Measurements from ENCODE around the gene SLC1A2. TPM values are rescaled to one million over a fixed set of nuclear protein-coding genes. Genes with fewer than 3 reads are reported as not detected.

Gene SLC1A2
- total RNA-seq, 2 donors from 2014 or later = 0.54 to 0.78 TPM

GRCh38 chr11:35207471-35208403, 211.6 kb downstream of the SLC1A2 start:
- peaks cover 34% of the 10 kb centered on the region for H3K36me3 ChIP-seq
- no peak for ATAC-seq (ENCODE audit: insufficient number of reproducible peaks, low FRiP score, low read depth)

GRCh38 chr11:35206616-35207015, 212.7 kb downstream of the SLC1A2 start:
- no peak overlapping the region for H3K27ac ChIP-seq
- no peaks in the 10 kb centered on the region for H3K9me3 ChIP-seq
- H3K4me1 ChIP-seq (ENCODE audit: control insufficient read depth in 1 of 2, low read depth in 2 of 2) = peaks cover 0 to 10% of the 10 kb centered on the region in 2 donors
- no peak for TF ChIP-seq CTCF (IDR thresholded peaks at IDR 0.05)
- ATAC-seq (ENCODE audit: insufficient number of reproducible peaks, low FRiP score, low read depth) (no peak), DNase-seq (ENCODE audit: low spot score) (no peak)
- H3K4me3 ChIP-seq = no peak overlapping the region
- H3K36me3 ChIP-seq = peaks cover 36% of the 10 kb centered on the region
- H3K27me3 ChIP-seq (replicated peaks; ENCODE audit: insufficient read depth) = no peaks in the 10 kb centered on the region

More at GRCh38 chr11:35207471-35208403, 211.6 kb downstream of the SLC1A2 start:
- no peak overlapping the region for H3K4me3 ChIP-seq
- no peak overlapping the region for H3K27ac ChIP-seq
- DNase-seq (ENCODE audit: low spot score) = no peak
- no peaks in the 10 kb centered on the region for H3K27me3 ChIP-seq (replicated peaks; ENCODE audit: insufficient read depth)
- H3K9me3 ChIP-seq = no peaks in the 10 kb centered on the region
- H3K4me1 ChIP-seq (ENCODE audit: control insufficient read depth in 1 of 2, low read depth in 2 of 2) = peaks cover 0 to 16% of the 10 kb centered on the region in 2 donors
- no peak for TF ChIP-seq CTCF (IDR thresholded peaks at IDR 0.05)

- TF ChIP-seq CTCF (IDR thresholded peaks at IDR 0.05) = no peak
- Histone ChIP-seq H3K4me1 (ENCODE audit: control insufficient read depth in 1 of 2, low read depth in 2 of 2) (peaks cover 0 to 10% of the 10 kb centered on the region in 2 donors), H3K27me3 (replicated peaks; ENCODE audit: insufficient read depth) (no peaks in the 10 kb centered on the region), H3K27ac (no peak overlapping the region), H3K4me3 (no peak overlapping the region), H3K9me3 (no peaks in the 10 kb centered on the region), H3K36me3 (peaks cover 29% of the 10 kb centered on the region)
- DNase-seq (ENCODE audit: low spot score) = no peak
- no peak for ATAC-seq (ENCODE audit: insufficient number of reproducible peaks, low FRiP score, low read depth)
Observed at GRCh38 chr11:35204614-35205013, 214.7 kb downstream of the SLC1A2 start.

Other genes starting within 250 kb of the SLC1A2 start
- gene PAMR1, start 106.1 kb upstream of the SLC1A2 start, total RNA-seq = 1 to 10 TPM in 1 of 2 donors, not detected in 1; 4.3 TPM
- gene FJX1, start 198.9 kb upstream of the SLC1A2 start, total RNA-seq = 10 to 100 TPM in 1 of 2 donors, 1 to 10 TPM in 1; 5.4 to 19.2 TPM
- 10 to 100 TPM; 26.0 to 26.8 TPM for gene TRIM44, start 243.2 kb upstream of the SLC1A2 start, total RNA-seq